HCT116 (cell line): ENCODE data around the gene SHF. TPM values are rescaled to one million over a fixed set of nuclear protein-coding genes. Genes with fewer than 3 reads are reported as not detected.

Source experiments
- ATAC-seq: fragments of 200-7000 bp; cut with Tn5 transposase; 2 replicates; pipeline ENCODE4 v1.9.1; 2020; ENCODE audit warnings: mild to moderate bottlenecking, moderate library complexity
- BruUV-seq: library from RNA; stranded (reverse); fragments of 400-500 nt; replicated peaks from 2 replicates; lab custom pipeline; 2021; lab: Mats Ljungman, UMichigan
- CTCF ChIA-PET: fragments of 300-600 bp; sonication (Branson Sonifier 250); formaldehyde crosslinking; loops from one replicate; lab custom pipeline; 2021; ENCODE audit warnings: antibody characterized with exemption; lab: Charles Lee
- POLR2A ChIA-PET: fragments of 300-600, 350-600 bp; sonication (Branson Sonifier 250); formaldehyde crosslinking; loops from one replicate; lab custom pipeline; 2021; ENCODE audit warnings: antibody characterized with exemption; lab: Charles Lee
- RAD21 ChIA-PET, 2 experiments: fragments of 300-600 bp; sonication (Branson Sonifier 250); formaldehyde crosslinking; loops; one replicate each; lab custom pipeline; 2023; ENCODE audit warnings: low total read pairs in 2 of 2; ENCODE audit not compliant: uncharacterized antibody in 2 of 2, unreplicated experiment in 2 of 2, low non-redundant PET in 1 of 2; lab: Charles Lee
- DNase-seq: peaks from one replicate; pipeline ENCODE4 v3.0.0-alpha.2; 2010; ENCODE audit warnings: low read depth, low spot score
- H2AFZ ChIP-seq: fragments of 200-600 bp; shearing (Covaris generic), sonication (generic); 2 replicates; pipeline ENCODE4 v1.6.1; 2017; ENCODE audit warnings: low read depth, mixed run types, mixed read lengths, antibody characterized with exemption, low read length; ENCODE audit not compliant: poor library complexity, severe bottlenecking
- H3K27ac ChIP-seq: 2 replicates; pipeline ENCODE4 v1.5.1; 2012; ENCODE audit warnings: low read depth, low read length
- H3K27me3 ChIP-seq: fragments of 200-600 bp; sonication (generic); 2 replicates; pipeline ENCODE4 v1.6.1; 2016; ENCODE audit warnings: mixed run types, low read length, mixed read lengths; ENCODE audit not compliant: insufficient read depth
- H3K36me3 ChIP-seq, 2 experiments: fragments of 200-500 bp in 1 of 2; fragments of 200-600 bp in 1 of 2; sonication (Bioruptor generic) in 1 of 2; sonication (generic) in 1 of 2; 2 replicates each; pipeline versions ENCODE4 v1.5.1 to v1.6.1; 2014 to 2016; ENCODE audit warnings: low read length in 2 of 2, inconsistent platforms in 1 of 2, mixed read lengths in 1 of 2, mixed run types in 1 of 2; ENCODE audit not compliant: insufficient read depth in 2 of 2, control insufficient read depth in 1 of 2
- H3K4me1 ChIP-seq, 2 experiments: fragments of 200-600 bp in 1 of 2; sonication (generic) in 1 of 2; 2 replicates each; pipeline versions ENCODE4 v1.5.1 to v1.6.1; 2012 to 2017; ENCODE audit warnings: low read length in 2 of 2, inconsistent platforms in 1 of 2, mild to moderate bottlenecking in 1 of 2, mixed read lengths in 1 of 2, mixed run types in 1 of 2, moderate library complexity in 1 of 2; ENCODE audit not compliant: insufficient read depth in 2 of 2, control insufficient read depth in 1 of 2
- H3K4me2 ChIP-seq: fragments of 200-600 bp; sonication (generic); 2 replicates; pipeline ENCODE4 v1.6.1; 2017; ENCODE audit warnings: mixed run types, low read length, mixed read lengths
- H3K4me3 ChIP-seq, 2 experiments: fragments of 200-600 bp in 1 of 2; sonication (generic) in 1 of 2; replicated peaks in 1 of 2; 2 replicates each; pipeline ENCODE4 v1.5.1; 2011 to 2016; ENCODE audit warnings: low read length in 2 of 2, control low read depth in 1 of 2, low read depth in 1 of 2, mild to moderate bottlenecking in 1 of 2, mixed read lengths in 1 of 2, mixed run types in 1 of 2
- H3K79me2 ChIP-seq: fragments of 200-600 bp; sonication (generic); 2 replicates; pipeline ENCODE4 v1.6.1; 2017; ENCODE audit warnings: mild to moderate bottlenecking, mixed run types, low read length, moderate library complexity, mixed read lengths; ENCODE audit not compliant: insufficient read depth
- H3K9ac ChIP-seq: fragments of 200-600 bp; sonication (generic); 2 replicates; pipeline ENCODE4 v1.6.1; 2016; ENCODE audit warnings: low read length, mixed read lengths
- H3K9me2 ChIP-seq: fragments of 200-600 bp; sonication (generic), shearing (Covaris generic); 2 replicates; pipeline ENCODE4 v1.6.1; 2017; ENCODE audit warnings: mixed run types, mild to moderate bottlenecking, moderate library complexity; ENCODE audit not compliant: insufficient read depth
- H3K9me3 ChIP-seq, 2 experiments: fragments of 200-500 bp in 1 of 2; fragments of 200-600 bp in 1 of 2; sonication (Bioruptor generic) in 1 of 2; sonication (generic) in 1 of 2; 2 replicates each; pipeline ENCODE4 v1.6.1; 2014 to 2017; ENCODE audit warnings: low read length in 2 of 2, mixed read lengths in 2 of 2, inconsistent platforms in 1 of 2, low read depth in 1 of 2, mild to moderate bottlenecking in 1 of 2, mixed run types in 1 of 2, moderate library complexity in 1 of 2; ENCODE audit not compliant: control insufficient read depth in 1 of 2, insufficient read depth in 1 of 2
- H4K20me1 ChIP-seq: fragments of 200-600 bp; sonication (generic), shearing (Covaris generic); 2 replicates; pipeline ENCODE4 v1.6.1; 2017; ENCODE audit warnings: mixed run types, mild to moderate bottlenecking, moderate library complexity; ENCODE audit not compliant: insufficient read depth
- CBX3 ChIP-seq: IDR thresholded peaks from 2 replicates; pipeline ENCODE4 v1.6.1; 2012; ENCODE audit warnings: low read depth
- ELF1 ChIP-seq: IDR thresholded peaks from 2 replicates; pipeline ENCODE4 v1.6.1; 2012; ENCODE audit warnings: low read depth, borderline replicate concordance
- FOSL1 ChIP-seq: IDR thresholded peaks from 2 replicates; pipeline ENCODE4 v1.6.1; 2012; ENCODE audit warnings: low read depth
- REST ChIP-seq: IDR thresholded peaks from 2 replicates; pipeline ENCODE4 v1.6.1; 2012; ENCODE audit warnings: low read depth
- SIN3A ChIP-seq: IDR thresholded peaks from 2 replicates; pipeline ENCODE4 v1.6.1; 2012; ENCODE audit warnings: low read depth
- intact Hi-C: fragments of 100-400 bp; cut with micrococcal nuclease; formaldehyde crosslinking; loops from 2 replicates; pipeline ENCODE4 v1.10.0; 2022
- total RNA-seq: library from RNA; stranded (reverse); gene quantifications from one replicate; pipeline ENCODE4 v1.2.1, GENCODE V29; 2021; ENCODE audit not compliant: unreplicated experiment

The SHF gene
- total RNA-seq, 1 experiment from 2014 or later, result 2.6 TPM

DNA sequence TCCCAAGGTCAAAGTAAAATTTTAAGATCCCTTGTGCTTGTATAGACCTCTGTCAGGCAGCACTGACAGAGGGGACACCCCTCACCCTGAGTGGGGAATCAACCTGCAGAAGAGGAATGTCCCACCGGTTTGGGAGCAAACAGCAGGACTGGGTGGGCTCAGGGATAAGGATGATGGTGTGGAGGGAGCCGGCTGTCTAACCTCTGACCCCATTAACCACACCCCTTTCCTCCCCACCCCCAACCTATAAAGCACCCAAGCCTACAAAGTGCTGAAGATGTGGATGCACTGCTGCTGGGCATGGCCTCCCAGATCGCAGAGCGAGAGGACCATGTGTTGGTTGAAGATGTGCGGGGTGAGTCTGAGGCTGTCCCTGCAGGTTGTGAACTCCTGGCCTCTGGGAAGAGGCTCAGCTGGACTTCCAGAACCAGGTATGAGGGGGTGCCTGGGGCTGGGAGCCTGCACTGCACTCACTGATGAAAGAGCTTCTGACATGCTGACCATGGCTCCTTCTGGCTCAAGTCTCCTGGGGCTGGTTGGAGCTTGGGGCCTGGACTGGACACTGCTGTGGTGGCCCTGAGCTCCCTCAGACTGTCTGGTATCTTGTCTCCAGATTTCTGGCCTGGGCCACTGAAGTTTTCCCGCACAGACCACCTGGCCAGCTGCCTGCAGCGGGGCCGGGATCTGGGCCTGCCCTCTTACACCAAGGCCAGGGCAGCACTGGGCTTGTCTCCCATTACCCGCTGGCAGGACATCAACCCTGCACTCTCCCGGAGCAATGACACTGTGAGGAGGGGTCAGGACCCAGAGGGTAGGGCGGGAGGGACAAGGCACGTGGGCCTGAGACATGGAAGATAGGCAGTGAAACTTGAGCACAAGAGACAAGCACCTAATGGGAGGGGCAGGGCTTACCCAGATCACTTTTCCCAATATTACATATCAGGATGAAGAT is 48.7 kb downstream of the SHF start:
- no peak overlapping the region for H3K4me2 ChIP-seq
- CTCF ChIA-PET, result no interaction called here
- no peak for ATAC-seq
- BruUV-seq, result no TSS peak
- no peaks in the 10 kb centered on the region for H4K20me1 ChIP-seq
- no peak overlapping the region for H3K27ac ChIP-seq
- no peaks in the 10 kb centered on the region for H3K27me3 ChIP-seq
- RAD21 ChIA-PET, result no interaction called here
- POLR2A ChIA-PET, result no interaction called here
- H2AFZ ChIP-seq, result no peak overlapping the region
- H3K36me3 ChIP-seq, result peaks cover 0 to 5% of the 10 kb centered on the region in 2 experiments; a peak in 1 of 4 replicates
- no peak overlapping the region for H3K9ac ChIP-seq
- intact Hi-C loops, result no loop called here
- no peaks in the 10 kb centered on the region for H3K4me1 ChIP-seq
- no peak for DNase-seq
- no peaks in the 10 kb centered on the region for H3K79me2 ChIP-seq
- TF ChIP-seq ELF1, result no peak
- no peak for TF ChIP-seq SIN3A
- TF ChIP-seq REST, result no peak
- TF ChIP-seq CBX3, result no peak
- TF ChIP-seq FOSL1, result no peak
- H3K4me3 ChIP-seq, result no peak overlapping the region
- H3K9me3 ChIP-seq, result no peaks in the 10 kb centered on the region
- H3K9me2 ChIP-seq, result no peaks in the 10 kb centered on the region
